ENCODE data around the gene CUEDC1. TPM values are rescaled to one million over a fixed set of nuclear protein-coding genes. Genes with fewer than 3 reads are reported as not detected.

CUEDC1 gene
- total and polyA plus RNA-seq, 2 of the 13 experiments (the other 11 are each of a cell fraction or from before 2014, with no cell fraction given) = 7.4 to 12.9 TPM

DNA sequence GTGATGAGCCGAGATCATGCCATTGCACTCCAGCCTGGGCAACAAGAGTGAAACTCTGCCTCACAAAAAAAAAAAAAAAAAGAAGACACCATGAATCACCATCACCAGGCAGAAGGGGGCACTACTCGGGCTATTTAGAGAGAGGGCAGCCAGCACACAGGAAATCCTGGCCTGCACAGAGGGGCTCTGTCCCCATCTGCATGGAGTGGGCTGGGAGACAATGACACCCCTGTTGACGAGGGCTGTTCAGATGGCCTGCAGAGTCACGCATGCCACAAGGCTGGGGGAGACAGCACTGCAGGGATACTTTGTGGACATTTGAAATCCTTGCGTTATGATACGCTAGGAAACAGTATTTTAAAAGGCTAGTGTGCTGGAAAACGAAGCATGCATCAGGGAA lies 48.3 kb downstream of the CUEDC1 start (continued):
- TF ChIP-seq U2AF2 (IDR thresholded peaks at IDR 0.05; ENCODE audit: low read depth, low read length) = 0 out of 2 replicates have a peak, but pooled peaks have one; percentile 19
- TF ChIP-seq TBX2 (CRISPR knock-in tag; IDR thresholded peaks at IDR 0.05; ENCODE audit: borderline replicate concordance) = 0 out of 2 replicates have a peak, but pooled peaks have one; percentile 34
- TF ChIP-seq, protein P1, sequence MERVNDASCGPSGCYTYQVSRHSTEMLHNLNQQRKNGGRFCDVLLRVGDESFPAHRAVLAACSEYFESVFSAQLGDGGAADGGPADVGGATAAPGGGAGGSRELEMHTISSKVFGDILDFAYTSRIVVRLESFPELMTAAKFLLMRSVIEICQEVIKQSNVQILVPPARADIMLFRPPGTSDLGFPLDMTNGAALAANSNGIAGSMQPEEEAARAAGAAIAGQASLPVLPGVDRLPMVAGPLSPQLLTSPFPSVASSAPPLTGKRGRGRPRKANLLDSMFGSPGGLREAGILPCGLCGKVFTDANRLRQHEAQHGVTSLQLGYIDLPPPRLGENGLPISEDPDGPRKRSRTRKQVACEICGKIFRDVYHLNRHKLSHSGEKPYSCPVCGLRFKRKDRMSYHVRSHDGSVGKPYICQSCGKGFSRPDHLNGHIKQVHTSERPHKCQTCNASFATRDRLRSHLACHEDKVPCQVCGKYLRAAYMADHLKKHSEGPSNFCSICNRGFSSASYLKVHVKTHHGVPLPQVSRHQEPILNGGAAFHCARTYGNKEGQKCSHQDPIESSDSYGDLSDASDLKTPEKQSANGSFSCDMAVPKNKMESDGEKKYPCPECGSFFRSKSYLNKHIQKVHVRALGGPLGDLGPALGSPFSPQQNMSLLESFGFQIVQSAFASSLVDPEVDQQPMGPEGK (CRISPR knock-in tag; IDR thresholded peaks at IDR 0.05) = peak; percentile 71
- TF ChIP-seq SMC3 (IDR thresholded peaks at IDR 0.05; ENCODE audit: low read length) = peak; percentile 76
- TF ChIP-seq, protein P2, sequence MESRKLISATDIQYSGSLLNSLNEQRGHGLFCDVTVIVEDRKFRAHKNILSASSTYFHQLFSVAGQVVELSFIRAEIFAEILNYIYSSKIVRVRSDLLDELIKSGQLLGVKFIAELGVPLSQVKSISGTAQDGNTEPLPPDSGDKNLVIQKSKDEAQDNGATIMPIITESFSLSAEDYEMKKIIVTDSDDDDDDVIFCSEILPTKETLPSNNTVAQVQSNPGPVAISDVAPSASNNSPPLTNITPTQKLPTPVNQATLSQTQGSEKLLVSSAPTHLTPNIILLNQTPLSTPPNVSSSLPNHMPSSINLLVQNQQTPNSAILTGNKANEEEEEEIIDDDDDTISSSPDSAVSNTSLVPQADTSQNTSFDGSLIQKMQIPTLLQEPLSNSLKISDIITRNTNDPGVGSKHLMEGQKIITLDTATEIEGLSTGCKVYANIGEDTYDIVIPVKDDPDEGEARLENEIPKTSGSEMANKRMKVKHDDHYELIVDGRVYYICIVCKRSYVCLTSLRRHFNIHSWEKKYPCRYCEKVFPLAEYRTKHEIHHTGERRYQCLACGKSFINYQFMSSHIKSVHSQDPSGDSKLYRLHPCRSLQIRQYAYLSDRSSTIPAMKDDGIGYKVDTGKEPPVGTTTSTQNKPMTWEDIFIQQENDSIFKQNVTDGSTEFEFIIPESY (CRISPR knock-in tag; IDR thresholded peaks at IDR 0.05) = peak; percentile 63
- TF ChIP-seq, protein P3, sequence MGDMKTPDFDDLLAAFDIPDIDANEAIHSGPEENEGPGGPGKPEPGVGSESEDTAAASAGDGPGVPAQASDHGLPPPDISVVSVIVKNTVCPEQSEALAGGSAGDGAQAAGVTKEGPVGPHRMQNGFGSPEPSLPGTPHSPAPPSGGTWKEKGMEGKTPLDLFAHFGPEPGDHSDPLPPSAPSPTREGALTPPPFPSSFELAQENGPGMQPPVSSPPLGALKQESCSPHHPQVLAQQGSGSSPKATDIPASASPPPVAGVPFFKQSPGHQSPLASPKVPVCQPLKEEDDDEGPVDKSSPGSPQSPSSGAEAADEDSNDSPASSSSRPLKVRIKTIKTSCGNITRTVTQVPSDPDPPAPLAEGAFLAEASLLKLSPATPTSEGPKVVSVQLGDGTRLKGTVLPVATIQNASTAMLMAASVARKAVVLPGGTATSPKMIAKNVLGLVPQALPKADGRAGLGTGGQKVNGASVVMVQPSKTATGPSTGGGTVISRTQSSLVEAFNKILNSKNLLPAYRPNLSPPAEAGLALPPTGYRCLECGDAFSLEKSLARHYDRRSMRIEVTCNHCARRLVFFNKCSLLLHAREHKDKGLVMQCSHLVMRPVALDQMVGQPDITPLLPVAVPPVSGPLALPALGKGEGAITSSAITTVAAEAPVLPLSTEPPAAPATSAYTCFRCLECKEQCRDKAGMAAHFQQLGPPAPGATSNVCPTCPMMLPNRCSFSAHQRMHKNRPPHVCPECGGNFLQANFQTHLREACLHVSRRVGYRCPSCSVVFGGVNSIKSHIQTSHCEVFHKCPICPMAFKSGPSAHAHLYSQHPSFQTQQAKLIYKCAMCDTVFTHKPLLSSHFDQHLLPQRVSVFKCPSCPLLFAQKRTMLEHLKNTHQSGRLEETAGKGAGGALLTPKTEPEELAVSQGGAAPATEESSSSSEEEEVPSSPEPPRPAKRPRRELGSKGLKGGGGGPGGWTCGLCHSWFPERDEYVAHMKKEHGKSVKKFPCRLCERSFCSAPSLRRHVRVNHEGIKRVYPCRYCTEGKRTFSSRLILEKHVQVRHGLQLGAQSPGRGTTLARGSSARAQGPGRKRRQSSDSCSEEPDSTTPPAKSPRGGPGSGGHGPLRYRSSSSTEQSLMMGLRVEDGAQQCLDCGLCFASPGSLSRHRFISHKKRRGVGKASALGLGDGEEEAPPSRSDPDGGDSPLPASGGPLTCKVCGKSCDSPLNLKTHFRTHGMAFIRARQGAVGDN (CRISPR knock-in tag; IDR thresholded peaks at IDR 0.05) = peak; percentile 67
- TF ChIP-seq, protein P4, sequence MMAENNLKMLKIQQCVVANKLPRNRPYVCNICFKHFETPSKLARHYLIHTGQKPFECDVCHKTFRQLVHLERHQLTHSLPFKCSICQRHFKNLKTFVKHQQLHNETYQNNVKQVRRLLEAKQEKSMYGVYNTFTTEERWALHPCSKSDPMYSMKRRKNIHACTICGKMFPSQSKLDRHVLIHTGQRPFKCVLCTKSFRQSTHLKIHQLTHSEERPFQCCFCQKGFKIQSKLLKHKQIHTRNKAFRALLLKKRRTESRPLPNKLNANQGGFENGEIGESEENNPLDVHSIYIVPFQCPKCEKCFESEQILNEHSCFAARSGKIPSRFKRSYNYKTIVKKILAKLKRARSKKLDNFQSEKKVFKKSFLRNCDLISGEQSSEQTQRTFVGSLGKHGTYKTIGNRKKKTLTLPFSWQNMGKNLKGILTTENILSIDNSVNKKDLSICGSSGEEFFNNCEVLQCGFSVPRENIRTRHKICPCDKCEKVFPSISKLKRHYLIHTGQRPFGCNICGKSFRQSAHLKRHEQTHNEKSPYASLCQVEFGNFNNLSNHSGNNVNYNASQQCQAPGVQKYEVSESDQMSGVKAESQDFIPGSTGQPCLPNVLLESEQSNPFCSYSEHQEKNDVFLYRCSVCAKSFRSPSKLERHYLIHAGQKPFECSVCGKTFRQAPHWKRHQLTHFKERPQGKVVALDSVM (CRISPR knock-in tag; IDR thresholded peaks at IDR 0.05) = peak; percentile 17; the same call in 1 of the 2 replicates
- TF ChIP-seq NCOR1 (IDR thresholded peaks at IDR 0.05; ENCODE audit: borderline replicate concordance, low read length) = no peak
- peak; percentile 50; the same call in 1 of the 2 replicates for TF ChIP-seq HDAC1 (CRISPR knock-in tag; IDR thresholded peaks at IDR 0.05)
- no peak for TF ChIP-seq FOXA1 (IDR thresholded peaks at IDR 0.05)
- peak; percentile 52 for TF ChIP-seq FOXA1 (CRISPR knock-in tag; IDR thresholded peaks at IDR 0.05)
- no peak for TF ChIP-seq ZFP62 (CRISPR knock-in tag; IDR thresholded peaks at IDR 0.05)
- TF ChIP-seq MIER2 (CRISPR knock-in tag; IDR thresholded peaks at IDR 0.05) = peak; percentile 54; the same call in 1 of the 2 replicates
- TF ChIP-seq EP300 (IDR thresholded peaks at IDR 0.05; ENCODE audit: low read depth in 2 of 2, low read length in 2 of 2) = peak in 1 of 2 experiments; percentile 29; a peak in 2 of 4 replicates
- TF ChIP-seq EP300 (CRISPR knock-in tag; IDR thresholded peaks at IDR 0.05; ENCODE audit: borderline replicate concordance) = no peak
- TF ChIP-seq, protein P5, sequence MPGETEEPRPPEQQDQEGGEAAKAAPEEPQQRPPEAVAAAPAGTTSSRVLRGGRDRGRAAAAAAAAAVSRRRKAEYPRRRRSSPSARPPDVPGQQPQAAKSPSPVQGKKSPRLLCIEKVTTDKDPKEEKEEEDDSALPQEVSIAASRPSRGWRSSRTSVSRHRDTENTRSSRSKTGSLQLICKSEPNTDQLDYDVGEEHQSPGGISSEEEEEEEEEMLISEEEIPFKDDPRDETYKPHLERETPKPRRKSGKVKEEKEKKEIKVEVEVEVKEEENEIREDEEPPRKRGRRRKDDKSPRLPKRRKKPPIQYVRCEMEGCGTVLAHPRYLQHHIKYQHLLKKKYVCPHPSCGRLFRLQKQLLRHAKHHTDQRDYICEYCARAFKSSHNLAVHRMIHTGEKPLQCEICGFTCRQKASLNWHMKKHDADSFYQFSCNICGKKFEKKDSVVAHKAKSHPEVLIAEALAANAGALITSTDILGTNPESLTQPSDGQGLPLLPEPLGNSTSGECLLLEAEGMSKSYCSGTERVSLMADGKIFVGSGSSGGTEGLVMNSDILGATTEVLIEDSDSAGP (CRISPR knock-in tag; IDR thresholded peaks at IDR 0.05; ENCODE audit: borderline replicate concordance) = 0 out of 2 replicates have a peak, but pooled peaks have one; percentile 36
- 0 out of 2 replicates have a peak, but pooled peaks have one; percentile 9 for TF ChIP-seq MTA1 (CRISPR knock-in tag; IDR thresholded peaks at IDR 0.05; ENCODE audit: borderline replicate concordance)
- no peak for TF ChIP-seq ZNF17 (CRISPR knock-in tag; IDR thresholded peaks at IDR 0.05)

All from HepG2 (cell line).